Uterus (tissue), 4 donors: ENCODE results near the gene UQCRQ. TPM values are rescaled to one million over a fixed set of nuclear protein-coding genes. Genes with fewer than 3 reads are reported as not detected.
A peak's percentile ranks its signal among the peaks of the same experiment; 100 is the strongest.

Source experiments
- DNase-seq, 2 donors: peaks; one replicate each; pipeline ENCODE4 v3.0.0-alpha.2; 2019 to 2020
- H3K27ac ChIP-seq, 2 donors: fragments of 200-600 bp; sonication (generic); 1 replicate in 1 of 2; 2 replicates in 1 of 2; pipeline ENCODE4 v1.5.1; 2016 to 2018
- H3K27me3 ChIP-seq, 2 donors: fragments of 200-600 bp; sonication (generic); one replicate each; pipeline ENCODE4 v1.5.1; 2018 to 2019; ENCODE audit warnings: control low read depth in 1 of 2
- H3K36me3 ChIP-seq, 2 donors: fragments of 200-600 bp; sonication (generic); one replicate each; pipeline ENCODE4 v1.5.1; 2019; ENCODE audit warnings: control low read depth in 1 of 2
- H3K4me1 ChIP-seq, 2 donors: fragments of 200-600 bp; sonication (generic); one replicate each; pipeline ENCODE4 v1.5.1; 2018 to 2019; ENCODE audit warnings: control low read depth in 1 of 2
- H3K4me3 ChIP-seq, 2 donors: fragments of 200-600 bp; sonication (generic); 1 replicate in 1 of 2; 2 replicates in 1 of 2; pipeline ENCODE4 v1.5.1; 2018 to 2019; ENCODE audit warnings: mild to moderate bottlenecking in 1 of 2
- H3K9me3 ChIP-seq, 2 donors: fragments of 200-600 bp; sonication (generic); one replicate each; pipeline ENCODE4 v1.5.1; 2019; ENCODE audit warnings: control low read depth in 1 of 2
- POLR2A ChIP-seq, 2 donors: fragments of 450-650 bp; IDR thresholded peaks; one replicate each; pipeline ENCODE4 v1.6.1; 2016; ENCODE audit warnings: antibody characterized with exemption in 2 of 2, mild to moderate bottlenecking in 1 of 2, moderate library complexity in 1 of 2
- intact Hi-C: fragments of 100-400 bp; cut with DNase I; formaldehyde crosslinking; loops from one replicate; pipeline ENCODE4 v1.15.1; 2023; ENCODE audit warnings: low total_unique reads
- total RNA-seq, 4 donors: library from RNA; depleted of rRNA in 3 of 4; stranded (reverse); fragments of >200 nt in 3 of 4; gene quantifications; one replicate each; pipeline versions ENCODE4 v1.1.0 to v1.2.4, GENCODE V29; 2014 to 2023
- TF ChIP-seq, protein P1 (sequence below), 4 experiments: fragments of 200-600 bp in 2 of 4; fragments of 450-650 bp in 2 of 4; sonication (generic) in 2 of 4; IDR thresholded peaks; one replicate each; pipeline ENCODE4 v1.5.1; 2016 to 2019; ENCODE audit warnings: antibody characterized with exemption in 4 of 4, mild to moderate bottlenecking in 2 of 4, moderate library complexity in 1 of 4
- donor health status: DM: yes; HTN: yes; CAD: no.

The UQCRQ gene
- total RNA-seq, 4 donors from 2014 or later: 30.5 to 196 (median 115) TPM

DNA sequence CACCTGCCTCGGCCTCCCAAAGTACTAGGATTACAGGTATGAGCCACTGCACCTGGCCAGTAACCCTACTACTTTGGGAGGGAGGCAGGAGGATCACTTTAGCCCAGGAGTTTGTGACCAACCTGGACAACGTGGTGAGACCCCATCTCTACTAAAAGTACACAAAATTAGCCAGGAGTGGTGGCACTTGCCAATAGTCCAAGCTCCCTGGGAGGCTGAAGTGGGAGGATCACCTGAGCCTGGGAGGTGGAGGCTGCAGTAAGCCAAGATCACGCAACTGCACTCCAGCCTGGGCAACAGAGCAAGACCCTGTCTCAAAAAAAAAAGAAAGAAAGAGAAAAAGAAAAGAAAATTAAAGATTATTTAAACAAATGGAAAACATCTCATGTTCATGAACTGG, 10.4 kb upstream of the UQCRQ start:
- H3K27me3 ChIP-seq: no peaks in the 10 kb centered on the region
- DNase-seq: no peak
- H3K4me1 ChIP-seq: no peaks in the 10 kb centered on the region
- TF ChIP-seq POLR2A (IDR thresholded peaks at IDR 0.05): no peak
- TF ChIP-seq, protein P1, sequence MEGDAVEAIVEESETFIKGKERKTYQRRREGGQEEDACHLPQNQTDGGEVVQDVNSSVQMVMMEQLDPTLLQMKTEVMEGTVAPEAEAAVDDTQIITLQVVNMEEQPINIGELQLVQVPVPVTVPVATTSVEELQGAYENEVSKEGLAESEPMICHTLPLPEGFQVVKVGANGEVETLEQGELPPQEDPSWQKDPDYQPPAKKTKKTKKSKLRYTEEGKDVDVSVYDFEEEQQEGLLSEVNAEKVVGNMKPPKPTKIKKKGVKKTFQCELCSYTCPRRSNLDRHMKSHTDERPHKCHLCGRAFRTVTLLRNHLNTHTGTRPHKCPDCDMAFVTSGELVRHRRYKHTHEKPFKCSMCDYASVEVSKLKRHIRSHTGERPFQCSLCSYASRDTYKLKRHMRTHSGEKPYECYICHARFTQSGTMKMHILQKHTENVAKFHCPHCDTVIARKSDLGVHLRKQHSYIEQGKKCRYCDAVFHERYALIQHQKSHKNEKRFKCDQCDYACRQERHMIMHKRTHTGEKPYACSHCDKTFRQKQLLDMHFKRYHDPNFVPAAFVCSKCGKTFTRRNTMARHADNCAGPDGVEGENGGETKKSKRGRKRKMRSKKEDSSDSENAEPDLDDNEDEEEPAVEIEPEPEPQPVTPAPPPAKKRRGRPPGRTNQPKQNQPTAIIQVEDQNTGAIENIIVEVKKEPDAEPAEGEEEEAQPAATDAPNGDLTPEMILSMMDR (IDR thresholded peaks at IDR 0.05): no peak
- H3K4me3 ChIP-seq: no peak overlapping the region
- no peaks in the 10 kb centered on the region for H3K36me3 ChIP-seq
- intact Hi-C loops: no loop called here
- H3K9me3 ChIP-seq: no peaks in the 10 kb centered on the region
- H3K27ac ChIP-seq: no peak overlapping the region

DNA sequence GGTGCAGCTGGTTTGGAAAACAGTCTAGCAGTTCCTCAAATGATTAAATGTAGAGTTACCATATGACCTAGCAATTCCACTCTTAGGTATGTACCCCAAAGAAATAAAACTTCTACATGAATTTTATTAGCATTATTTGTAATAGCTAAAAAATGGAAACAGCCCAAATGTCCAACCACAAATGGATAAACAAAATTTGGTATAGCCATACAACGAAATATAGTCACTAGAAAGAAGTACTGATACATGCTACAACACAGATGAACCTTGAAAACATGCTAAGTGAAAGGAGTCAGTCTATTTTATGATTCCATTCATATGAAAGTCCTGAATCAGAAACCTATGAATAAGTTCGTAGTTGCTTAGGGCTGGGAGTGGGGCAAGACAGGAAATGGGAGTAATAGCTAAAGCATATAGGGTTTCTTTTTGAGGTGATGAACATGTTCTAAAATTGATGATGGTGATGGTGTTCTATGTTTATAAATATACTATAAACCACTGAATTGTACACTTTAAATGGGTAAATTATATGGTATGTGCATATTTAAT, 6.5 kb upstream of the UQCRQ start:
- Histone ChIP-seq H3K4me3 (no peak overlapping the region), H3K4me1 (no peaks in the 10 kb centered on the region), H3K36me3 (no peaks in the 10 kb centered on the region), H3K27me3 (no peaks in the 10 kb centered on the region), H3K27ac (no peak overlapping the region), H3K9me3 (no peaks in the 10 kb centered on the region)
- no peak for DNase-seq
- intact Hi-C loops: no loop called here
- TF ChIP-seq, protein P1 (IDR thresholded peaks at IDR 0.05): no peak

DNA sequence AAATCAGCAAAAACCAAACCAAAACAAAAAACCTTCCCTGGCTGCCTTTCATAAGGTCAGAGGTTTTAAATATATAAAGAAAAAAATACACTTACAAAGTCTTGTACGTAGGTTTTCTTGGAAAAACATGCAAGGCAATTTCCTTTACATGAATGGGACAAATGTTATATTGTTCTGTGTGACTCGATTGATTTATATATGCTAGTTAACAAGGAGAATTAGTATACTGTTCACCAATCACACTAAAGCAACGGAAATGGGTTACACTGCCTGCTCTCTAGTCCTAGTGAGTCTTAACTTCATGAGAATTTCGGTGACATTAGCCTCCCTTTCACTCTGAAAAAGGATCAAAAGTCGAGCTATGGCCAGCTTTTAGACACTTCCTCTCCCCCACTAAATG, 5.7 kb upstream of the UQCRQ start:
- no peaks in the 10 kb centered on the region for H3K4me1 ChIP-seq
- no peaks in the 10 kb centered on the region for H3K36me3 ChIP-seq
- TF ChIP-seq, protein P1 (IDR thresholded peaks at IDR 0.05): no peak
- no peak for TF ChIP-seq POLR2A (IDR thresholded peaks at IDR 0.05)
- H3K27ac ChIP-seq: no peak overlapping the region
- H3K4me3 ChIP-seq: no peak overlapping the region
- H3K27me3 ChIP-seq: no peaks in the 10 kb centered on the region
- DNase-seq: no peak
- no peaks in the 10 kb centered on the region for H3K9me3 ChIP-seq
- intact Hi-C loops: no loop called here

DNA sequence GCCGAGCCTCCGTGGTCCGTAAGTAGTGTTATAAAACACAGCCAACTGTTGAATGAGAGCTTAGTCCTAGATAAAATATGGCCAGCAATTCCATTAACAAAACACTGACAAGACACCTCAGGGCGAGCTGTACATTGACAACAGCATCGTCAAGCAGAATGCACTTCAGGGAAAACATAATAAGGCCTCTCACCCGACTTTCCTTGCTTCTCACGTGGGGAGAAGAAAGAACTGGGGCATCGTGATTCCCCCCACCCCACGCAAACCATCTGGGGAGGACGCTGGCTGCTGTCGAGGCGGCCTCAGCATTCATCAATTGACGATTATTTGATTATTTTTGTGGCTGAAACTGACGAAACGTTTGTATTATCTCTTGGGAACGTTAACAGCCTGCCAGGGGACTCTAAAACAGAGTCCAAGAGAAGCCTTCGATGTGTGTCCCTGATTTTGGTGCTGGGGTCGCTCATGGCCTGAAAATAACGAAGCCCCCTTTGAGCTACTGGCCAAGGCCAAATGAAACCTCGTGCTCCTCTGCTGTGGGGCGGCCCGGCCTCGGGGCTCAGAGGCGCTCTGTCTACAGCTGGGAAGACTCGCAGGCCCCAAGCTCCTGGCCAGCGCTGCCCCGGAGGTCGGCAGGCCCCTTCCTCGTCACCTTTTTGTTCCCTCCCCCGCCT, 637 bp upstream of the UQCRQ start:
- no peaks in the 10 kb centered on the region for H3K27me3 ChIP-seq
- intact Hi-C loops: no loop called here
- H3K27ac ChIP-seq: peak overlapping the region; percentile 94 to 97
- H3K4me3 ChIP-seq: peak overlapping the region; percentile 73 to 85
- H3K36me3 ChIP-seq: no peaks in the 10 kb centered on the region
- TF ChIP-seq, protein P1 (IDR thresholded peaks at IDR 0.05): no peak
- TF ChIP-seq POLR2A (IDR thresholded peaks at IDR 0.05): no peak
- no peaks in the 10 kb centered on the region for H3K4me1 ChIP-seq
- no peaks in the 10 kb centered on the region for H3K9me3 ChIP-seq
- DNase-seq: no peak

DNA sequence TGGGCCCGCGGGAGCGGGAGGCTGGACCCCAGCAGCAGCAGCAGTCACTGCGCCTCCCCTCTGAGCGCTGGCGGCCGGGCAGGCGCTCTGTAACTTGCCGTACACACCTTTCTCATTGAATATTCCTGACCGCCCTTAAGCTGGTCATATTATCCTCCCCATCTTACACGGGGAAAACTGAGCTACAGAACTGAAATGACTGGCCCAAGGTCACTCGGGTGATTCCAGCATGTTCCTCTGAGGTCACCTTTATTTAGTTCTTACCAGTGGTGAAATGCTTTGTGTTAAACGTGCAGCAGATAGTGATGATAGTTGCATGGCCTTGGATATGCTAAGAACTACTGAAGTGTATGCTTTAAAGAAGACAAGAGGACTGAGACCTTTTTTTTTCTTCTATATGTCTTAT, 607 bp downstream of the UQCRQ start:
- TF ChIP-seq POLR2A (IDR thresholded peaks at IDR 0.05): no peak
- TF ChIP-seq, protein P1 (IDR thresholded peaks at IDR 0.05): no peak
- no peaks in the 10 kb centered on the region for H3K9me3 ChIP-seq
- H3K36me3 ChIP-seq: no peaks in the 10 kb centered on the region
- peak overlapping the region; percentile 73 to 85 for H3K4me3 ChIP-seq
- no peak for DNase-seq
- no peaks in the 10 kb centered on the region for H3K4me1 ChIP-seq
- H3K27ac ChIP-seq: peak overlapping the region; percentile 94 to 97
- H3K27me3 ChIP-seq: no peaks in the 10 kb centered on the region
- intact Hi-C loops: no loop called here
